UCSD-AML1 (cell line): Measurements from ENCODE around the gene MMAB.
A peak's percentile ranks its signal among the peaks of the same experiment; 100 is the strongest.

Experiments
- DNase-seq: peaks from one replicate; lab custom pipeline; 2025; ENCODE audit not compliant: unreplicated experiment; lab: John Stamatoyannopoulos, UW

Gene MMAB

DNA sequence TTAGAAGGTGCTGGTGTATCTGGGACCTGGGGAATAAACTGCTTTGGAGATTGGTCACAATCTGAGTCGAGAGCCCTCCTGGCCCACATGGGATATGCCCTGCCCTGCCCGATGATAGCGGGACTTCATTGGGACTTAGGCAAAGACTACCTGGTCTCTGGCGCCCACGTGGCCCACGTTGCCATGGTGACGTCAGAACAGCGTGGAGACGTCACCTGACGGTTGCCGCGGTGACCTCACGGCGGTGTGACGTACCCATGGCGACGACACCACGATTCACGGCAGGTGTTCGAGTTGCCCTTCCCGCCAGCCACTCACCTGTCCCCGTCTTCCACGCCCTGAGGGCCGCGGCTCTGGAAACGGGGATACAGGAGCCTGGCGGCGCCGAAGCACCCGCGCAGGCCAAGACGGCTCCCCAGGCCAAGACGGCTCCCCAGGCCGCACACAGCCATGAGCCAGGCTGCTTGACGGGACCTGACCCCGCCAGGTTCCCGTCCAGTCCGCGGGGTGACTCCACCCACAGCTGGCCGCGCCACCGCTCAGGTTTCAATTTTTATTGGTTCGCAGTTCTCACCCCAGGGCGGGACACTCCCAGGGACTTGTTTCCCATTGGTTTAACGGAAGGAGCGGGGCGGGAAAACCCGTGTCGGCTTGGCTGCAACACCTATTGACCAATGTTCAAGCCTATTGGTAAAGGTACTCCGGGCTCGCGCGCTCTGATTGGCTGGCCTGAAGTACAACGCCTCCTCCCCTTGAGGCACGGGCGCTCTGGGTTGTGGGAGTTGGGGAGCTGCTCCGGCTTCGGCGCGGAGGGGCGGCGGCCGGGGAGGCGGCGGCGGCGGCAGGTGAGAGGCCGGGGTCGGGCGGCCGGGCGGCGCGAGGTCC, at the start of gene MMAB, which contains the start of gene MVK:
Gene MMAB (minus strand): TSS at position 476 of the 885 bp plus-strand sequence. CDS start 24 bp downstream, at position 452.
Gene MVK (plus strand): TSS at position 766 of the 885 bp plus-strand sequence. CDS start 1,029 bp downstream, outside the sequence.
- peak; percentile 98 for DNase-seq

DNA sequence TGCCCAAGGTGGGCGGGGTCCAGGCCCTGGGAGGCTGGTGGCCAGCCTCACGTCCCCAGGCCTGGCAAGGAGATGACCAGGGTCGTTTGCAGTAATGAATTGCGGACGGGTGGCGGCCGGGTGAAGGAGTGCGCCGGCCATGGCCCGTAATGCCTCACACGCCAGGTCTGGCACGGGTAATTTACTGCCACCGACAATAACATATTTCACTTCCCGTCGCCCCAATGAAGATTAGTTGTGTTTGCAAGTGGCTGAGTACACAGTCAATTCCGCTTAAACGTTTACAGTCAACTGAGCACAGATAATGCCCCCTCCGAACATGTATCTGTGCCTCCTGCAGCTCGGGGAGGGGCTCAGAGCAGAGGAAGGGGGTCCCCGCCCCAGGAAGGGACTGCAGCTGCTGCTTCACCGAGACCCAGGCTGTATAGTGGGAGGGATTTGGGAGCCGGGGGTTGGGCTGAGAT, 48.6 kb upstream of the MMAB start:
- DNase-seq = no peak

GRCh38 chr12:109621211-109621694, 47.9 kb upstream of the MMAB start:
- no peak for DNase-seq

DNA sequence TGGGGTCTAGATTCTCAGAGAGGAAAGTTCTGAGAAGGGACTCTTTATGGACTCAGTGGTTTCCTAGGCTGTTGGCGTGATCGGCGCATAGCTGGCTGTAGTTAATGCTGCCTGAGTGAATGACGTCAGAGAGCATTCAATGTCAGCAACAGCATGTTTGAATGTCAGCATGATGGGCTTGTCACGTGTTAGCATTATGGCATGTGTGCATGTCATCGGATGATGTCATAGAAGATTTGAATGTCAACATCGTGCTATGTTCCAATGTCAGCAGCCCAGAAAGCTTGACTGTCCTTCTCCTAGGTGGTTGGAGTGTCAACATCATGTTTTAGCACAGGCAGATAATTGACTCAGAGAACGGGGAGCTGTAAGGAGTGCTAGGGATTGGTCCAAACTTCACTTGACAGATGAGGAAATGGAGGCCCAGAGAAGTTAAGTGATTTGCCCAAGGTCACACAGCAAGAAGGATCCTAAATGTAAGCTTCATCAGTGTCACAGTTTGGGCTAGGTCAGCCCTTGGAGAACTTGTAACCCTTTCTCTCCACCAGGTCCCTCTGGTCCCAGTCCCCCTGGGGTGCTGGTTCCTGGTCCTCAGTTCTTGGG, 45.8 kb upstream of the MMAB start:
- no peak for DNase-seq

DNA sequence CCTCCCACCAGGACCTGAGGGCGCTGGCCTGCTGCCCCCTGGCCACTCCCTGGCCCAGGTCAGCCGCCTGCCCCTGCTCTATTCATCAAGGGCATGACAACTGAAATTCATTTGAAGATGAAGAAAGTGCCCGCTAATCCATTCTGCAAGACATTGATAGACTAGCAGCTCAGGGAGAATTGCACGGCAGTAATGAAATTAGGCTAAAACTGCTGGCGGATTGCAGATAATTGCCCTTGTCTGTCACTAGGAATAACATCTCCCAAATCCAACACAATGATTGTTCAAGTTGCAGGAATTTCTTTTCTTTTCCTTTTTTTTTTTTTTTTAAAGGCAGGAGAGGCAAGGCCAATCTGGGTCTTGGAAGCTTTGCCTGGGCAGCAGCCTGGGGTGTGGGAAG, 44.8 kb upstream of the MMAB start:
- no peak for DNase-seq

DNA sequence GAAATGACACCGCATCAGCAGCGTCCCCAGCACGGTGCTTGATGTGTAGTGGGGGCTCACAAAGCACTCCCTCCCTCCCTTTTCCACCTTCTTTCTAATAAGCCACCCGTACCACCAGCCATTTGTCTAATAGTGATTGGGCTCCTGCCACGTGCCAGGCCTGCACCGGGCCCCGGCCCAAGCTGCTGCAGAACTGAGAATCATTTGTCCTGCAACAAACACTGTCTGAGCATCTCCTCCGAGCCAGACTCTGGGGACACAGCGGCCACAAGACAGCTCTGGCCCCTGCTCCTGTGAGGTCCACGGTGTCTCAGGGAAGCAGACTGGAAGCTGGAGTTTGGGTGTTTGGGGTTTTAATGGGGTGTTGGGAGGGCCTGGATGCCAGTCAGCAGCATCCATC, 44.2 kb upstream of the MMAB start:
- DNase-seq = no peak

DNA sequence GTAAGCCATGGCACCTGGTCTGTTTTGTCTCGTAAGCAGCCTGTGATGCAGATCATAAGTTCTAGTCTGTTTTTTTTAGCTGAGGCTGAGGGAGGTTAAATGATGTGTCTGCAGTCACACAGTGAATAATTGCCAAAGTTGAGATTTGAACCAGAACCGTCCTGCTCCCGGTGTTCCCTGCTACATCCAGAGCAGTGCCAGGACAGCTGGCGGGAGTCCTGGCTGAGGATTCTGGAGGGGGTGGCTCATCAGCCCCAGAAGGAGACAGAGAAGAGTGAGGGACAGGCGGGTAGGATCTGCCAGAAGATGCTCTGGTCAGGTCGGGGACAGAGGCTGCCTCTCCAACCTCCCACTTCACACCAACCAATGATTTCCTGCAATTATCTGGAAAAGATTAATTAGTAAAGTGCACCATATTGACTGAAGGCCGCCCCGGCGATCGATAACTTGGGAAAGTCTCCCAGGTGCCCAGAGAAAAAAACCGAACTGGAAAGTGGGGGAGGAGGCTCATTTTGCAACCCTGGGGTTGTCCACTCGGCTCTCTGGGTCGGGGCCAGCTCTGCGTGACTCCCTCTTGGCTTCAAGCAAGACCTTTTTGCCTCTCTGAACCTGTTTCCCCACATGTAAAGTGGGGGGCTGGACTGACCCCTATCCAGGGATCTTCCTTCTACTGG, 42.4 kb upstream of the MMAB start:
- no peak for DNase-seq

- DNase-seq = no peak
These were observed 40.5 kb upstream of the MMAB start for GRCh38 chr12:109613649-109614455.

GRCh38 chr12:109612975-109613502, 39.7 kb upstream of the MMAB start:
- no peak for DNase-seq

DNA sequence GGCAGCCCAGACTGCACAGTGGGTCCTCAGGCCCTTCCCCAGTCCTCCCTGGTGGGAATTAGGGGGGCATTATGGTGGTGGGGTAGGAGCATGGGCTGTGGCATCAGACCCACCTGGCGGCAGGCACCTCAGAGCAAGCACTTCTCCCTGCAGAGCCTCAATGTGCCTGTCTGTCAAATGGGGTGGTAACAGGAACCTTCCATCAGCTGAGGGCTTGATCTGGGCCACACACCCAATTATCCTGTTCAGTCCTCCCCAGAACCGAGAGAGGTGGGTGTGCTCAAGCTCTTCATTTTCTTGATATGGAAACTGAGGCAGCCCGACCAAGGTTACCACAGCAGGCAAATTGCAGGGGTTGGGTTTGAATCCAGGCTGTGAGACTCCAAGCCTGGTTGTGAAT, 38.7 kb upstream of the MMAB start:
- no peak for DNase-seq

DNA sequence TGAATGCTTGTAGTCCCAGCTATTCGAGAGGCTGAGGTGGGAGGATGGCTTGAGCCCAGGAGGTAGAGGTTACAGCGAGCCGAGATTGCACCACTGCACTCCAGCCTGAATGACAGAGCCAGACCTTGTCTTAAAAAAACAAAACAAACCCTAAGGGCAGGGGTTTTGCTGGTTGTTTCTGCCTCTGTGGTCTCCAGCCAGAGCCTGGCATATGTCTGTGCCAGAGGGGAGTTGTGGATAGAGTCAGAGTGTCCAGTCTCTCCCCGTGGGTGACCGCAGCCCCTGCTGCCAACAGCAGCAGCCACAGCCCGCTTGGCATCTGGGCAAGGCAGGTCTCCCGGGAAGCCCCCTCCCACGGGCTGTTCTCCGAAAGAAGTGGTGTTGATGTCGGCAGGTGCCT, 37.9 kb upstream of the MMAB start:
- DNase-seq = no peak

DNA sequence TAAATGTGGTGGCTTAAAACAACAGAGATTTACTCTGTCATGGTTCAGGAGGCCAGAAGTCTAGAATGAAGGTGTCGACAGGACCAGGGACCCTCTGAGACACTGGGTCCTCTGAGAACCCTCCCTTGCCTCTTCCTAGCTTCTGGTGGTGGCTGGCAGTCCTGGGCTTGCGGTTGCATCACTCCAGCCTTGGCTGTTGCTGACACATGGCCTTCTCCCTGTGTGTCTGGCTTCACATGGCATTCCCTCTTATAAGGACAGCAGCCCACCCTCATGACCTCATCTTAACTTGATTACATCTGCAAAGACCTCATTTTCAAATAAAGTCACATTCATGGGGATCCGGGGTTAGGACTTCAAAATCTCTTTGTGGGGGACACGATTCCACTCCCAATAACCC, 37.2 kb upstream of the MMAB start:
- no peak for DNase-seq

DNA sequence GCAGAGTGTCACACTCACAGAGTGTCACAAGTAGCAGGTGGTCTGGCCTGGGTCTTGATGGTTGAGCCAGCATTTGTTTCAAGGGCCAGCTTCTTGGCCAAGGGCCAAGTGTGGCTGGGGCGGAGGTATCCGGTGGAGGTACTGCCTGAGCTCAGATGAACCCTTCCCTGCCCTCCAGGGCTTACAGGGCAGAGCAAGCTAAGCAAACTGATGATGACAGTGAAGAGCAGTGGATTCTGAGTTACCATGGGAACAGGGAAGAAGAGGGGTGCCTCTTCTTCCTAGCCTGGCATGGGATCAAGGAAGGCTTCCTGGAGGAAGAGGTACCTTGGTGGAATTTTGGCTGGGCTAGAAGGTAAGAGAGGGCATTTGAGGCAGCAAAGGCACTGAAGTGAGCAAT, 36.0 kb upstream of the MMAB start:
- DNase-seq = no peak

GRCh38 chr12:109608793-109609192, 35.5 kb upstream of the MMAB start:
- DNase-seq = no peak

- DNase-seq = no peak
These were observed 35.0 kb upstream of the MMAB start for GRCh38 chr12:109608270-109608669.

GRCh38 chr12:109607618-109608017, 34.3 kb upstream of the MMAB start:
- DNase-seq = no peak

DNA sequence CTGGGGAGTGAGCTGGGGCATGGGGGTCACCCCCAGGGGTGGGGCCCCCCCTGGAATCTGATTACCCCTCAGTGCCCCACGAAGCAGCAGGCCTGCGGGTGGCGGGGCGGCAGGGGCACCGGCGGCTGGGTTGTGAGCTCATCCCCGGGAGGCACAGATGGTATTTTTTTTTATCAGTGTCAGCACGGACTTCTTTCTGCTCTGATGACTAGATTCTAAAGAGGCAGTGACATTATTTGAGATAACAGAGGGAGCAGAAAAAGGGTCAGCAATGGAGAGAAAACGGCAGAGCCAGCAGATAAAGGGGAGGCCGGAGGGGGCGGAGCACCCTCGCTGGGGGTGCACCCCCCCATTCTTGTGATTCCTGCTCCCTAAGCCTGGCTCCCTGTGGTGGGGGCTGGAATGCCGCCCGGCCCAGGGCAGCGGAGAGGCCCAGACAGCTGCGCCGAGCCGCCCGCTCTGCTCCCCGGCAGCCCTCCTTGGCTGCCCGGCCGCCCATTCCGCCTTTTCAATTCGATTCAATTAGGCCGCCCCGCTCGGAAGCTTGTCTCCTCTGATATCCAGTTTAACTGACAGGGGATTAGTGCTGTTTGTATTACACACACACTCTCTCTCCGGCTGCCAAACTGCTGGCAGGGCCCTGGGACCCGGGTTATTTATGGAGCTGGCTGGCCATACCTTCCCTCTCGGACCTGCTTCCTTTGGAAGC, 33.2 kb upstream of the MMAB start:
- no peak for DNase-seq

- DNase-seq = no peak
These were observed 32.4 kb upstream of the MMAB start for GRCh38 chr12:109605599-109606228.

DNA sequence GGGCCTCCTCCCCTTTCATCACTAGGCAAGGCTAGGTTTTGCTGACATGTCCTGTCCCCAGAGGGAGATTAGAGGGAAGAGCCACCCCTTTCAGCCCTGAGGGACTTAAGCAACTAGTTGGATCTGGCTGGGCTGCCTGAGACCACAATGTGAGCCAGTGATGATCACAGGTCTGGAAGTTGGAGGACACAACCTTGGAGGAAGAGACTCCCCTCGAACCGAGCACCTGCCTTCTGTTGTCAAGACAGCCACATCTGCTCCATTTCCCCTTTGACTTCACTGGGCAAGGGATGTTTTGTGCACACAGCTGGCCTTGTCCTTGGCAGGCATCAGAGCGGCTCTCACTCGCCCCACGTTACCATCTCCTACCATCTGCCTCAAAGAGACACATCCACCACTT, 31.7 kb upstream of the MMAB start:
- no peak for DNase-seq
